OCI-LY3 (cell line): ENCODE data around the gene PARD3B.

Source experiments
- CTCF ChIP-seq: fragments of 200-600, 300-600 bp; sonication (generic); IDR thresholded peaks from 2 replicates; pipeline ENCODE4 v1.5.1; 2014; ENCODE audit warnings: antibody characterized with exemption, low read length, low read depth
- EZH2phosphoT487 ChIP-seq: fragments of 200-600 bp; shearing (Covaris generic); IDR thresholded peaks from 2 replicates; pipeline ENCODE4 v1.6.1; 2018; ENCODE audit warnings: antibody characterized with exemption, mixed run types, low read depth

- TF ChIP-seq CTCF (no peak), EZH2phosphoT487 (no peak)
Measured at GRCh38 chr2:205145888-205146287, 600.6 kb downstream of the PARD3B start.
